MM.1S (cell line): ENCODE measurements around the gene TTL.

ENCODE experiments used
- DNase-seq: peaks from one replicate; pipeline ENCODE4 v3.0.0-alpha.2; 2015
- H2AFZ ChIP-seq: fragments of 300-600 bp; sonication (generic); 2 replicates; pipeline ENCODE4 v1.6.0; 2016; ENCODE audit warnings: antibody characterized with exemption, low read length
- H3F3A ChIP-seq: fragments of 300-600 bp; sonication (generic); 2 replicates; pipeline ENCODE4 v1.6.1; 2016; ENCODE audit warnings: mild to moderate bottlenecking, antibody characterized with exemption, low read length, moderate library complexity, mixed read lengths; ENCODE audit not compliant: insufficient read depth
- H3K27ac ChIP-seq: fragments of 300-600 bp; sonication (generic); 2 replicates; pipeline ENCODE4 v1.5.1; 2016; ENCODE audit warnings: mild to moderate bottlenecking, low read length
- H3K27me3 ChIP-seq: fragments of 300-600 bp; sonication (generic); replicated peaks from 2 replicates; pipeline ENCODE4 v1.6.0; 2016; ENCODE audit warnings: low read length; ENCODE audit not compliant: insufficient read depth
- H3K36me3 ChIP-seq: fragments of 300-600 bp; sonication (generic); replicated peaks from 2 replicates; pipeline ENCODE4 v1.6.1; 2016; ENCODE audit warnings: mild to moderate bottlenecking, low read length, mixed read lengths; ENCODE audit not compliant: insufficient read depth
- H3K4me1 ChIP-seq: fragments of 300-600 bp; sonication (generic); 2 replicates; pipeline ENCODE4 v1.6.1; 2016; ENCODE audit warnings: low read length, mixed read lengths
- H3K4me2 ChIP-seq: fragments of 300-600 bp; sonication (generic); 2 replicates; pipeline ENCODE4 v1.6.0; 2016; ENCODE audit warnings: low read depth, low read length
- H3K4me3 ChIP-seq: fragments of 300-600 bp; sonication (generic); 2 replicates; pipeline ENCODE4 v1.5.1; 2016; ENCODE audit warnings: low read length, mixed read lengths
- H3K79me2 ChIP-seq: fragments of 300-600 bp; sonication (generic); 2 replicates; pipeline ENCODE4 v1.6.1; 2016; ENCODE audit warnings: mixed run types, low read length, mixed read lengths
- H3K9ac ChIP-seq: fragments of 300-600 bp; sonication (generic); 2 replicates; pipeline ENCODE4 v1.6.1; 2016; ENCODE audit warnings: low read length, mixed read lengths
- H3K9me2 ChIP-seq: fragments of 300-600 bp; sonication (generic); replicated peaks from 2 replicates; pipeline ENCODE4 v1.6.1; 2016; ENCODE audit warnings: mild to moderate bottlenecking, low read length, mixed read lengths; ENCODE audit not compliant: insufficient read depth
- H3K9me3 ChIP-seq: fragments of 300-600 bp; sonication (generic); replicated peaks from 2 replicates; pipeline ENCODE4 v1.6.1; 2016; ENCODE audit warnings: mild to moderate bottlenecking, low read length, mixed read lengths; ENCODE audit not compliant: insufficient read depth
- H4K20me1 ChIP-seq: fragments of 300-600 bp; sonication (generic); 2 replicates; pipeline ENCODE4 v1.6.1; 2016; ENCODE audit warnings: mild to moderate bottlenecking, low read length, moderate library complexity, mixed read lengths; ENCODE audit not compliant: insufficient read depth
- CTCF ChIP-seq: fragments of 300-600 bp; sonication (generic); IDR thresholded peaks from 2 replicates; pipeline ENCODE4 v1.5.1; 2016; ENCODE audit warnings: antibody characterized with exemption, low read length, mixed read lengths
- EZH2 ChIP-seq: fragments of 300-600 bp; sonication (generic); optimal IDR thresholded peaks from 2 replicates; pipeline ENCODE3; 2017; ENCODE audit warnings: low read depth, mild to moderate bottlenecking, antibody characterized with exemption, low read length, mixed read lengths
- EZH2phosphoT487 ChIP-seq: fragments of 300-600 bp; sonication (generic); IDR thresholded peaks from 2 replicates; pipeline ENCODE4 v1.6.1; 2018; ENCODE audit warnings: antibody characterized with exemption, low read length

The TTL gene

GRCh38 chr2:112488201-112488600 is 6.2 kb downstream of the TTL start:
- no peak overlapping the region for H3K9ac ChIP-seq
- no peak for DNase-seq
- no peak overlapping the region for H2AFZ ChIP-seq
- no peaks in the 10 kb centered on the region for H3K27me3 ChIP-seq
- H3F3A ChIP-seq, result no peaks in the 10 kb centered on the region; the same call in 1 of the 2 replicates
- no peaks in the 10 kb centered on the region for H3K9me2 ChIP-seq
- H4K20me1 ChIP-seq, result no peaks in the 10 kb centered on the region
- H3K4me2 ChIP-seq, result no peak overlapping the region
- H3K9me3 ChIP-seq, result no peaks in the 10 kb centered on the region
- H3K79me2 ChIP-seq, result peaks cover 65% of the 10 kb centered on the region
- H3K4me3 ChIP-seq, result no peak overlapping the region
- peaks cover 19% of the 10 kb centered on the region for H3K4me1 ChIP-seq
- no peak overlapping the region for H3K27ac ChIP-seq
- H3K36me3 ChIP-seq, result no peaks in the 10 kb centered on the region
- TF ChIP-seq EZH2phosphoT487 (no peak), CTCF (no peak), EZH2 (no peak)

- no peak for TF ChIP-seq CTCF
- TF ChIP-seq EZH2phosphoT487, result no peak
- TF ChIP-seq EZH2, result no peak
- H3K9me3 ChIP-seq, result no peaks in the 10 kb centered on the region
- no peak overlapping the region for H3K4me2 ChIP-seq
- no peak overlapping the region for H3K27ac ChIP-seq
- no peaks in the 10 kb centered on the region for H3K9me2 ChIP-seq
- H3K4me1 ChIP-seq, result peaks cover 10% of the 10 kb centered on the region
- no peak overlapping the region for H3K4me3 ChIP-seq
- DNase-seq, result no peak
- H3K79me2 ChIP-seq, result peaks cover 31% of the 10 kb centered on the region
- no peaks in the 10 kb centered on the region; the same call in 1 of the 2 replicates for H3F3A ChIP-seq
- no peak overlapping the region for H3K9ac ChIP-seq
- no peaks in the 10 kb centered on the region for H3K27me3 ChIP-seq
- H3K36me3 ChIP-seq, result no peaks in the 10 kb centered on the region
- no peak overlapping the region for H2AFZ ChIP-seq
- H4K20me1 ChIP-seq, result no peaks in the 10 kb centered on the region
Measured at GRCh38 chr2:112491946-112492345, 10.0 kb downstream of the TTL start.

- no peaks in the 10 kb centered on the region; the same call in 1 of the 2 replicates for H3F3A ChIP-seq
- TF ChIP-seq EZH2 (no peak), EZH2phosphoT487 (no peak), CTCF (no peak)
- no peak overlapping the region for H2AFZ ChIP-seq
- H3K36me3 ChIP-seq, result no peaks in the 10 kb centered on the region
- peaks cover 10% of the 10 kb centered on the region for H3K4me1 ChIP-seq
- H3K4me2 ChIP-seq, result no peak overlapping the region
- H3K9me2 ChIP-seq, result no peaks in the 10 kb centered on the region
- no peak overlapping the region for H3K9ac ChIP-seq
- no peaks in the 10 kb centered on the region for H3K9me3 ChIP-seq
- no peaks in the 10 kb centered on the region for H3K27me3 ChIP-seq
- no peak overlapping the region for H3K27ac ChIP-seq
- H4K20me1 ChIP-seq, result no peaks in the 10 kb centered on the region
- H3K4me3 ChIP-seq, result no peak overlapping the region
- DNase-seq, result no peak
- peaks cover 22% of the 10 kb centered on the region for H3K79me2 ChIP-seq
Measured at GRCh38 chr2:112493048-112493447, 11.1 kb downstream of the TTL start.
